Hematopoietic multipotent progenitor cell treated with erythropoietin and hydrocortisone succinate and interleukin-3 and kit ligand, for 15 days (in vitro differentiated cells): ENCODE measurements around the gene PASK.
"Not testable (repeated sequence)": the region's sequence is repeated elsewhere in the genome, so short reads cannot be mapped to it uniquely, and the experiment has no call there.

Source experiments
- DNase-seq: peaks from one replicate; pipeline ENCODE4 v3.0.0-alpha.2; 2015; ENCODE audit warnings: low spot score

PASK gene

DNA sequence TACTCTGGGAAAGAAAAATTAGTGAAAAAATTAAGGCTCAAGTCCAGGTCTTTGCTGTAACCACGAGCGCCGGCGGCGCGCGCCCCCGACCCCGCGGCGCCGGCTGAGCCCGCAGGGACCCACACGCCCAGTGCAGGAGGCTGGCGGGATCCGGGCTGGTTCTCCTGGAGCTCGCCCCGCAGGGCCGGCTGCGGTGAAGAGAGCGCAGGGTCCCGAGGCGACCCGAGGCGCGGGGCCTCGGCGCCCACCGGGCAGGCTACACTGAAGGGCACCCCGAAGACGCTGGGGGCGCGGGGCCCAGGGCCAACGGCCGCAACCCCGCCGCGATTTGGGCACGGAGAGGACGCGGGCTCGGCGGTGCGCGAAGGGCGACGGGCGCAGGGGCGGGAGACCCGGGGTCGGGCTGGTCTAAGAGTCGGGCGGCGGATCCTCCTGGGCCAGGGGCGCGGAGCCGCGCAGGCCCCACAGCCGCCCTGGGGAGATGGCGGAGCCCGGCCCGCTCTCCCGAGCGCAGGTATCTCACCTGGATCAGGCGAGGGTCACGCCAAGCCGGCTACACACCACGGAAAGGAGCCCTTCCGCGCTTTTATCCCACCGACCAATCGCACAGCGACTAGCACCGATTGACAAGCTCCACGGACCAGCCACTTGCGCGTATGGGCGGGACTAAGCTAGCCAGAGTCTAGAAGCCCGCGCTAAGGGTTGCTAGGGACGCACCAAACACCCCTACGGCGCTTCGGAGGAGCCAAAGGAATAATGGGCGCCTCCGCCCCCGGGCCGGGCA, at the start of gene PASK:
Gene PASK (minus strand): TSS at position 582 of the 784 bp plus-strand sequence. CDS start 6,440 bp downstream, outside the sequence.
- DNase-seq = peak; percentile 92

GRCh38 chr2:241198381-241199279, 49.4 kb upstream of the PASK start:
- DNase-seq = no peak

- DNase-seq = no peak
These were observed 48.7 kb upstream of the PASK start for GRCh38 chr2:241197947-241198346.

DNA sequence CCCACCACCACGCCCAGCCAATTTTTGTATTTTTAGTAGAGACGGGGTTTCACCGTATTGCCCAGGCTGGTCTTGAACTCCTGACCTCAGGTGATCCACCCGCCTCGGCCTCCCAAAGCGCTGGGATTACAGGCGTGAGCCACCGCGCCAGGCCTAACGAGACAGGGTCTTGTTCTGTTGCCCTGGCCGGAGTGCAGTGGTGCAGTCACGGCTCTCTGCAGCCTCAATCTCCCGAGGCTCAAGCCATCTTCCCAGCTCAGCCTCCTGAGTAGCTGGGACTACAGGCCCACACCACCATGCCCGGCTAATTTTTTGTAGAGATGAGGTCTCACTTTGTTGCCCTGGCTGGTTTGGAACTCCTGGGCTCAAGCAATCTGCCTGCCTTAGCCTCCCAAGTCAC, 48.0 kb upstream of the PASK start:
- DNase-seq = not testable (repeated sequence)

DNA sequence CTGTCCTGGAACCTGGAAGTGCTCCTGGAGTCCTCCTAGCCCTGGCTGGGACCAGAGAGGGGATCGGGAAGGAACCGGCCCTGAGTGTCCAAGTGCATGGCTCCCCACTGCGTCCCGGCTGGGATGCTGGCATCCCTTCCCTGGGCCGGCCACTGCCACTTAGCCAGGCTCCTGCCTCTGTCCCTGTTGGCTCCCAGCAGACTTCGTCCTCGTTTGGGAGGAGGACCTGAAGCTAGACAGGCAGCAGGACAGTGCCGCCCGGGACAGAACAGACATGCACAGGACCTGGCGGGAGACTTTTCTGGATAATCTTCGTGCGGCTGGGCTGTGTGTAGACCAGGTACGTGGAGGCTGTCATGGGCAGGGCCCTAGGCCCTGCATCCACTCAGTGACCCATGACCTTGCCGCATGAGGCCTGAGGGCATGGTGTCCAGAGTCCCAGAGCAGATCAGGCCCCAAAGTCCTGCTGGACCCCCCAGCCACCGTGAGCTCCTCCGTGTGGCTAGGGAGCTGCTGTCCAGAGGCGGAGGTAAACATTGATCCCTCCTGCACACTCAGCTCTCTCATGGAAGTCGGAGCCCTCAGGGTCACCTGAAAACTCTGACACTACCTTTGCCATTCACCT, 46.3 kb upstream of the PASK start:
- no peak for DNase-seq

DNA sequence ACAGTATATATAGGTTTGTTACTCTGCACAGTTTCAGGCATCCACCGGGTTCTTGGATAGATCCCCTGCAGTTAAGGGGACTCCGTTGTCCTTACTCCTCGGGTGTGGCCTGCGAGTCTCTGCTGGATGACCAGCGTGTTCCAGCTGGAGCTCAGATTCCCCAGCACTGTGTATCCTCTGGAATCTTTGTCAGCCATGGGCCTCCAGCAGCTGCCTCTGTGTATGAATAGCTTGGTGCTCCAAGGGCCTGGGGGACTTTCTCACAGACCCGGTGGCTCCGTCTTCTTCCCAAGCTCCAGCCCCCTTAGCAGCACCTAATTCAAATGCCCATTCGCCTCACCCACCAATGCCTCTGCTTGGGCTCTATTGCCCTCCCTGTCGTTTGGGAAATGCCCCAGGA, 45.5 kb upstream of the PASK start:
- no peak for DNase-seq

DNA sequence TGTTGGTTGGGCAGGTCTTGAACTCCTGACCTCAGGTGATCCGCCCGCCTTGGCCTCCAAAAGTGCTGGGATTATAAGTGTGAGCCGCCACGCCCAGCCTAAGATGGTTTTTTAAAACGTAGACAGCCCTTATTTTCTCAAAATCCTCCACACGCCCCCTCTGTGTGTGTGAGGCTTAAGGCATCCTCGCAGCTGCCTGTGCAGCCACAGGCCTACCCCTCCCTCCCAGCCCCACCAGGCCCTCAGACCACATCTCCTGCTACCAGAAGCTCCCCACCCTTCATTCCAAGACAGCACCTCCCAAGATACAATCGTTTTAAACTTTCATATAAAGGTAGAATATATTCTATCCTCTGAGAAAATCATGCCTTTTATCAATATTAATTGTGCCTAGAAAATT, 44.0 kb upstream of the PASK start:
- no peak for DNase-seq

- DNase-seq = peak; percentile 7
These were observed 41.8 kb upstream of the PASK start for GRCh38 chr2:241191081-241191480.

DNA sequence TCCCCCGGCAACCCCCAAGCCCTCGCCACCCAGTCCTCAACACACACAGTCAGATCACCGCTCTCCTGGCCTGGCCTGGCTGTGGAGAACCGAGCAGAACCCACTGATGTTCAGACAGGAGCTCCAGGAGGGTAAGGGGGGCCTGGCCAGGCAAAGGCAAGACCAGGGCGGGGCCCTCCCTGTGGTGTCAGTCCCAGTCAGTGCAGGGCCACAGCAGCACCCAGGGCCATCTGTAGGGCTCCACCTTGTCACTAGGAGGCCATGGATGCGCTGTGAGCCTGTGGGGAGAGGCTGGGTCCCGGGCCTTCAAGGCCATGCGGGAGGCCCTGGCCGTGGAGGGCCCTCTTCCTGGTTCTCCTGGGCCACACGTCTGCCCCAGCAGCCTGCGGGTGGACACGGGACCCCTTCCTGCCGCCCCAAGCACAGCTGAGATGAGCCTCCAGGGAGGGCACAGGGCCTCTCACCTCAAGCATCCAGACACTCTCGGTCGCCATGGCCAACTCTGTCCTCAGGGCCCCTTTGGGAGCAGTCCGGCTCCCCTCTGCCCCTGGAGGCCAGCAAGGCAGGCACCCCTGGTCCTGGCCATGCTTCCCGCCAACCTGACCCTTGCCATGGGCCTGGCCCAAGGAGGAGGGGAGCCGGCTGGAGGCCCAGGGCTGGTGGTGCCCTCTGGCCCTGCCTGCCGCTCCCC, 41.2 kb upstream of the PASK start:
- no peak for DNase-seq

DNA sequence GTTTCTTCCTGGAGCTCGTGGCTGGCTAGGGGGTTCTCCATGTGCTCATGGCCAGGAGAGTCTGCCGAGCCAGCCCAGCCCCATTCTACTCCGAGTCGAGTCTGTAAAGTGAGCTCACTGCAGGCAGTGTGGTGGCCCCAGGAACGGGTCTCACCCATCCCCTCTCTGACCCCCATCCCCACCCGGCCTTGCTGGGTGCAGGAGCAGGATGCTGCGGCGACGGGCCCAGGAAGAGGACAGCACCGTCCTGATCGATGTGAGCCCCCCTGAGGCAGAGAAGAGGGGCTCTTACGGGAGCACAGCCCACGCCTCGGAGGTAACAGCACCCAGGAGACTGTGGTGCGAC, 40.6 kb upstream of the PASK start:
- no peak for DNase-seq

GRCh38 chr2:241189093-241189855, 40.0 kb upstream of the PASK start:
- DNase-seq = no peak

DNA sequence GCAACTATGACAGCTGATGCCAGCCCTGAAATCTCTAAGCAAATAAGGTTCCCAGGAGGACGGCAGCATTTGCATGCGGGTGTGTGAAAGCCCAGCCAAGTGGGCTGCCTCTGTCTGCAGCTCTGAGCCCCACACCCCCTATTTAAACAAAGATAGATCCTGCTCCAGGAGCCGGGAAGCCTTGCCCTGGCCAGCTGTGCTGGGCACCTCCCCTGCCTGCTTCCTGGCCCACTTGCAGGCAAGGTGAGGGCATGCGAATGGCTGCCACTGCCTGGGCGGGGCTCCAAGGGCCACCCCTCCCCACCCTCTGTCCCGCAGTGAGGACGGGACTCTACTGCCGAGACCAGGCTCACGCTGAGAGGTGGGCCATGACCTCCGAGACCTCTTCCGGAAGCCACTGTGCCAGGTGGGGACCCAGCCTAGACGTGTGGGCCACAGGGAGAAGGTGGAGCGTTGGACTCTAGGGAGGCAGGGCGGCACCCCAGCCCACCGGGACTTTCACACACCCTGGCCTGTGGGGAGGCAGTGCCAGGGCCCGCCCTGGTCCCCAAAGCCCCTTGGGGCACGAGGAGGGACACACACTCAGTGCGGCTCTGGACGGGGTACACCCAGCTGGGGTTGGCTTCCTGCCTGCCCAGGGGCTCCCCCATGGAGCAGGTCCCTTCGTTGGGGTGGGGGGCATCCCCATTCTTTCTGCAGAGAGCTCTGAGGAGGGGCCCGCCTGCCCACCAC, 39.3 kb upstream of the PASK start, which contains the start of gene ANO7:
Gene ANO7 (plus strand): TSS at position 317 of the 732 bp plus-strand sequence. CDS start 1,387 bp downstream, outside the sequence.
- DNase-seq = no peak

DNA sequence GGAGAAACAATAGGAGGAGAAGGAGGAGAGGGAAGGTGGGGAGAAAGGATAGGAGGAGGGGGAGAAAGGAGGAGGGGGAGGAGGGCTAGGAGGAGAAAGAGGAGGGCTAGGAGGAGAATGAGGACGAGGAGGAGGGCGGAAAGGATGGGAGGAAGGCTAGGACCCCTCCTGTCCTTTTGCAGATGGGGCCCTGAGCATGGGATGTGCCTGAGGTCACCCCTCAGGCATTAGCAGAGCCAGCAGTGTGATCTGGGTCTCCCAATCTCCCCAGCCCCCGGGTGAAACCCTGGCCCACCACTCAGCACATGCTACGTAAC, 38.6 kb upstream of the PASK start:
- no peak for DNase-seq

DNA sequence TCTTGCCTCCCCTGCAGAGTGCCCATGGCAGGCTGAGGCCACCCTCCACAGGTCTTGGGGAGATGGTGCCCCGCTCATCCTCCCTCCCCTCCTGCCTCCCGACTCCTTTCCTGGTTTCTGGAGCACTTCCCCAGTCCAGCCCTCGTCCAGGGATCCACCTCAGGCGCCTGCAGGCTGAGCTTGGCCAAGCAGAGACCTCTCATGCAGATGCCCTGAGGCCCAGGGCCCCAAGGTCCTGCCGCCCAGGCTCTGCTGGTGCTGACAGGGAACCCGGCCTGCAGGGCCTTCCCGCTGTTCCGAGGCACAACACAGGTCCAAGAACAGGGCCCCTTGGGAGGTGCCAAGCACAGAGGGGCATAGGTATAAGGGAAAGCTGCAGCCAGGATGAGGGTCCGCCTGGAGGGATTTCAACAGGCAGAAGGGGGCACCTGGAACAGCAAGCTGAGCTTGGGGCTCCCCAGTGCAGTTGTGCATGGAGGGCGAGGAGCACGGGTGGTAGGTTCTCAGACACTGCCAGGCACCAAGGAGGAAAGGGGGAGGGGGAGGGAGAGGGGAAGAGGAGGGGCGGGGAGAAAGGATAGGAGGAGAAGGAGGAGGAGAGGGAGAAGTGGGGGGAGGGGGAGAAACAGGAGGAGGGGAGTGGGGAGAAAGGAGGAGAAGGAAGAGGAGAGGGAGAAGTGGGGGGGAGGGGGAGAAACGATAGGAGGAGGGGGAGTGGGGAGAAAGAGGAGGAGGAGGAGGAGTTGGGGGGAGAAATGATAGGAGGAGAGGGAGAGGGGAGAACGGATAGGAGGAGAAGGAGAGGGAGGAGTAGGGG, 38.0 kb upstream of the PASK start:
- DNase-seq = no peak

DNA sequence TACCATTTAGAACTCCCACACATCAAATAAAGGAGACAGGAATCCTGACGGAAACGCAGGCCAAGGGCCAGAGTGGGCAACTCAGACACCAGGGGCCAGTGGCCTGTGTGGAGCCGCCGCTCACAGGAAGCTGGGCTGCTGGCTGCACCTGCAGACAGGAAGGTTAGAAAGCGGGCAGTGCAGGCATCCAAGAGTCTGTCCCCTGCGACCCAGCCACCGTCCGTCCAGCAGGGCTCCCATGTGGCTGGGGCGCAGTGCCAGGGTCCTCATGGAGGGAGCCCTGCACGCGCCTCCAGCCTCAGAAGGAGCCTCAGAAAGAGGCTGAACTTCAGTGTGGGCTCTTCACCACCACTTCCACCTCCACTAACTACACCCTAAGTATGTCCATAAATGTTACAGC, 36.7 kb upstream of the PASK start:
- DNase-seq = no peak

GRCh38 chr2:241184901-241185300, 35.6 kb upstream of the PASK start:
- DNase-seq = no peak

GRCh38 chr2:241183221-241183620, 33.9 kb upstream of the PASK start:
- no peak for DNase-seq

DNA sequence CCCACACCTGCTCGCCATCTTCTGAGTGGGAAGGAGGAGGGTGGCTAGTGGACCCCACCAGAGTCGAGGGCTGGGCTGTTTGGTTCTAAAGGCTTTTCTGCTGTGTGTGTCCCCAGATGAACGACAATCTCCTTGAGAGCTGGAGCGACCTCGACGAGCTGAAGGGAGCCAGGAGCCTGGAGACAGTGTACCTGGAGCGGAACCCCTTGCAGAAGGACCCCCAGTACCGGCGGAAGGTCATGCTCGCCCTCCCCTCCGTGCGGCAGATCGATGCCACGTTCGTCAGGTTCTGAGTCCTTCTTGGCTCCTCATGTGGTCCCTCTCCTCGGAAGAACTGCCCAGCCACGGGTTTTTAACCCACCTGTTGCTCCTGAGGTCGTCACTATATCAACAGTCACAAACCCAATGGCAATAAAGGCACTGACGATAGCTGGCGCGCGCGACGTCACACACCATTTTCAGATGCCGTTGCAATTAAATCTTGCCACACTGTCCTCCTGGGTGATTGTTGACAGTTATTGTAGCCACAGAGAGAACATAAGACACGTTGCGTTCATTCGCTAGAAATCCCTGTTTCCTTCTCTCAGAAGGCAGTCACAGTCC, 33.4 kb upstream of the PASK start:
- no peak for DNase-seq

DNA sequence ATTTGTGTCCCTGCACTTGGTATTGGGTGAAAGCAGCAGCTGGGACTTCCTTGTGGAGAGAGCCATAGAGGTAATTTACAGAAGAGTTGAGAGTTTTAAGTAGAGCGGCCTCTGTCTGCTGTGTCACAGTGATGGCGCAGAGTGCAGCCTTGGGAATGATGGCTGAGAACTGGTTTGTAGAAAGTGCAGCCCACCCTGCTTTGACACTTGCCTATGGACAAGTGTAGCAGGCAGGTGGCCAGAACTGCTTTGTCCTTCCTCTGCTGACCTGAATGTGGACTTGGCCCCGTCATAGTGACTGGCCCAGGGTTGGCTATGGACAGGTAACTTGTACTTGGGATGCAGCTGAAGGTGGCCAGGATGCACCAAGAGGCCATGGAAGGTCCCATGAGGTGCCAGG, 32.9 kb upstream of the PASK start:
- DNase-seq = no peak

DNA sequence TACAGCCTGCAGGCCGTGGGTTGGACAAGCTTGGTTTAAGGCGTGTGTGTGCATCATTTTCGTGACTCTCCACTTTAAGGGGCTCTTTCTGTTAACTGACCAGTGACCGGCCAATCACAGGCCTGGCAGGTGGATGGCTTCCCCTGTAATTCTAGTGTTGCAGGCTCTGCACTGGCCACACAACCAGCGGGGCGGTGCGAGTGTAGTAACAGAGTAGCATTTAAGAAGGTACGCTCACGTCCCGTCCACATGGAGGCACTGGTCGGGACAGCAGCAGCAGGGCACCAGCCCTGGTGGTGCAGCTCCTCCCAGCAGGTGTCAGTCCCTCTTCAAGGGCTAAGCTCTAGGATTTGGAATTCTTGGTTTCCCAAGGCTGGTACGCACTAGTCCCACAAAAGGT, 31.2 kb upstream of the PASK start:
- DNase-seq = no peak
